IMR-90 (cell line): ENCODE measurements around the gene MYO9B. TPM values are rescaled to one million over a fixed set of nuclear protein-coding genes. Genes with fewer than 3 reads are reported as not detected.

Experiments used
- ATAC-seq: fragments of 200-7000 bp; cut with Tn5 transposase; 2 replicates; pipeline ENCODE4 v1.9.1; 2020; ENCODE audit warnings: low read depth, mild to moderate bottlenecking, moderate library complexity
- BruUV-seq: library from RNA; stranded (reverse); fragments of 400-500 nt; replicated peaks from 2 replicates; lab custom pipeline; 2021; lab: Mats Ljungman, UMichigan
- CTCF ChIA-PET: fragments of 300-600 bp; formaldehyde crosslinking; extraction: SDS; loops from one replicate; lab custom pipeline; 2021; ENCODE audit warnings: antibody characterized with exemption; lab: Yijun Ruan, JAX
- POLR2A ChIA-PET: fragments of 300-600 bp; sonication (Branson Sonifier 250); formaldehyde crosslinking; loops from one replicate; lab custom pipeline; 2022; ENCODE audit warnings: antibody characterized with exemption; ENCODE audit not compliant: unreplicated experiment; lab: Charles Lee
- DNase-seq: peaks from one replicate; pipeline ENCODE4 v3.0.0; 2013
- H2AFZ ChIP-seq: replicated peaks from 2 replicates; pipeline ENCODE3; 2013; ENCODE audit warnings: low read length, mild to moderate bottlenecking; ENCODE audit not compliant: poor library complexity
- H2AK5ac ChIP-seq: 2 replicates; pipeline ENCODE4 v1.6.1; 2013; ENCODE audit warnings: low read depth, low read length, inconsistent platforms
- H2AK9ac ChIP-seq: replicated peaks from 2 replicates; pipeline ENCODE3; 2013; ENCODE audit warnings: mild to moderate bottlenecking, low read depth, low read length, moderate library complexity; ENCODE audit not compliant: poor library complexity
- H2BK120ac ChIP-seq: 2 replicates; pipeline ENCODE4 v1.6.1; 2013; ENCODE audit warnings: low read depth, low read length, inconsistent platforms
- H2BK15ac ChIP-seq: 3 replicates; pipeline ENCODE4 v1.6.1; 2013; ENCODE audit warnings: low read depth, low read length, inconsistent platforms
- H2BK20ac ChIP-seq: 2 replicates; pipeline ENCODE4 v1.6.1; 2013; ENCODE audit warnings: low read depth, mild to moderate bottlenecking, inconsistent platforms, low read length, moderate library complexity
- H2BK5ac ChIP-seq: 2 replicates; pipeline ENCODE4 v1.6.1; 2013; ENCODE audit warnings: mild to moderate bottlenecking, low read depth, low read length, inconsistent platforms; ENCODE audit not compliant: poor library complexity, severe bottlenecking
- H3K14ac ChIP-seq: replicated peaks from 2 replicates; pipeline ENCODE4 v1.6.1; 2013; ENCODE audit warnings: low read depth, low read length, inconsistent platforms
- H3K18ac ChIP-seq: 2 replicates; pipeline ENCODE4 v1.6.1; 2013; ENCODE audit warnings: low read depth, low read length, control low read depth
- H3K23ac ChIP-seq: 2 replicates; pipeline ENCODE4 v1.6.1; 2013; ENCODE audit warnings: low read depth, low read length, inconsistent platforms
- H3K27ac ChIP-seq: 2 replicates; pipeline ENCODE4 v1.5.1; 2013; ENCODE audit warnings: mild to moderate bottlenecking, control low read depth, low read length; ENCODE audit not compliant: insufficient read depth
- H3K27me3 ChIP-seq: 2 replicates; pipeline ENCODE4 v1.6.1; 2013; ENCODE audit warnings: low read length; ENCODE audit not compliant: control insufficient read depth, insufficient read depth
- H3K36me3 ChIP-seq: 2 replicates; pipeline ENCODE4 v1.6.1; 2013; ENCODE audit warnings: low read length, mixed read lengths; ENCODE audit not compliant: control insufficient read depth, insufficient read depth
- H3K4ac ChIP-seq: 2 replicates; pipeline ENCODE4 v1.6.1; 2013; ENCODE audit warnings: low read depth, low read length, inconsistent platforms
- H3K4me1 ChIP-seq: 2 replicates; pipeline ENCODE4 v1.6.1; 2013; ENCODE audit warnings: low read length, mixed read lengths; ENCODE audit not compliant: control insufficient read depth, insufficient read depth
- H3K4me2 ChIP-seq: 2 replicates; pipeline ENCODE4 v1.6.1; 2013; ENCODE audit warnings: low read depth, mild to moderate bottlenecking, control low read depth, low read length, moderate library complexity
- H3K4me3 ChIP-seq: 2 replicates; pipeline ENCODE4 v1.5.1; 2013; ENCODE audit warnings: low read depth, mild to moderate bottlenecking, control low read depth, low read length, moderate library complexity; ENCODE audit not compliant: insufficient read depth
- H3K56ac ChIP-seq: 2 replicates; pipeline ENCODE4 v1.6.1; 2013; ENCODE audit warnings: low read length, inconsistent platforms; ENCODE audit not compliant: insufficient read depth; ENCODE audit errors: extremely low read depth
- H3K79me1 ChIP-seq, 2 experiments: 2 replicates each; pipeline ENCODE4 v1.6.1; 2013; ENCODE audit warnings: low read length in 2 of 2, inconsistent platforms in 1 of 2, low read depth in 1 of 2
- H3K9ac ChIP-seq: 2 replicates; pipeline ENCODE4 v1.6.1; 2013; ENCODE audit warnings: low read depth, low read length, control low read depth
- H3K9me1 ChIP-seq: 2 replicates; pipeline ENCODE4 v1.6.1; 2013; ENCODE audit warnings: low read length, inconsistent platforms; ENCODE audit not compliant: insufficient read depth
- H3K9me3 ChIP-seq: 2 replicates; pipeline ENCODE4 v1.6.1; 2013; ENCODE audit warnings: low read length; ENCODE audit not compliant: control insufficient read depth, insufficient read depth
- H4K20me1 ChIP-seq: 2 replicates; pipeline ENCODE4 v1.6.1; 2013; ENCODE audit warnings: low read length, inconsistent platforms; ENCODE audit not compliant: insufficient read depth
- H4K5ac ChIP-seq: 2 replicates; pipeline ENCODE4 v1.6.1; 2013; ENCODE audit warnings: mild to moderate bottlenecking, low read depth, low read length, control low read depth
- H4K8ac ChIP-seq, 2 experiments: 2 replicates each; pipeline ENCODE4 v1.6.1; 2013; ENCODE audit warnings: low read depth in 2 of 2, low read length in 2 of 2, control low read depth in 1 of 2, inconsistent platforms in 1 of 2
- H4K91ac ChIP-seq: 2 replicates; pipeline ENCODE4 v1.6.1; 2013; ENCODE audit warnings: low read depth, low read length, inconsistent platforms; ENCODE audit not compliant: insufficient read depth
- BHLHE40 ChIP-seq: fragments of 150-350 bp; IDR thresholded peaks from 2 replicates; pipeline ENCODE4 v1.6.1; 2016; ENCODE audit warnings: mild to moderate bottlenecking, low read depth, low read length
- CEBPB ChIP-seq: IDR thresholded peaks from 2 replicates; pipeline ENCODE4 v1.6.1; 2012; ENCODE audit warnings: low read depth, low read length, improper control_type of control experiment
- CHD1 ChIP-seq: IDR thresholded peaks from 2 replicates; pipeline ENCODE4 v1.6.1; 2012; ENCODE audit warnings: low read depth, low read length, improper control_type of control experiment
- FOS ChIP-seq: fragments of 150-350 bp; IDR thresholded peaks from 2 replicates; pipeline ENCODE4 v1.6.1; 2016; ENCODE audit warnings: low read depth, low read length
- MAFK ChIP-seq: IDR thresholded peaks from 2 replicates; pipeline ENCODE4 v1.6.1; 2012; ENCODE audit warnings: low read depth, low read length, improper control_type of control experiment
- MAZ ChIP-seq: IDR thresholded peaks from 2 replicates; pipeline ENCODE4 v1.6.1; 2012; ENCODE audit warnings: low read depth, mild to moderate bottlenecking, low read length, improper control_type of control experiment, moderate library complexity, borderline replicate concordance
- MXI1 ChIP-seq: IDR thresholded peaks from 2 replicates; pipeline ENCODE4 v1.6.1; 2012; ENCODE audit warnings: low read depth, mild to moderate bottlenecking, low read length, moderate library complexity, borderline replicate concordance
- NFE2L2 ChIP-seq: fragments of 150-350 bp; IDR thresholded peaks from 2 replicates; pipeline ENCODE4 v1.6.1; 2016; ENCODE audit warnings: low read depth, mild to moderate bottlenecking, low read length
- POLR2A ChIP-seq: IDR thresholded peaks from 2 replicates; pipeline ENCODE4 v1.6.1; 2012; ENCODE audit warnings: mild to moderate bottlenecking, low read depth, low read length
- RAD21 ChIP-seq: IDR thresholded peaks from 2 replicates; pipeline ENCODE4 v1.6.1; 2012; ENCODE audit warnings: low read length, improper control_type of control experiment
- RCOR1 ChIP-seq: IDR thresholded peaks from 2 replicates; pipeline ENCODE4 v1.6.1; 2012; ENCODE audit warnings: mild to moderate bottlenecking, low read length, improper control_type of control experiment; ENCODE audit not compliant: insufficient replicate concordance
- RFX5 ChIP-seq: IDR thresholded peaks from 2 replicates; pipeline ENCODE4 v1.8.0; 2012; ENCODE audit warnings: low read depth, mild to moderate bottlenecking, low read length, moderate library complexity
- SMC3 ChIP-seq: fragments of 150-350 bp; IDR thresholded peaks from 2 replicates; pipeline ENCODE4 v1.6.1; 2016; ENCODE audit warnings: low read depth, mild to moderate bottlenecking, antibody characterized with exemption, low read length, moderate library complexity
- USF2 ChIP-seq: fragments of 150-350 bp; IDR thresholded peaks from 2 replicates; pipeline ENCODE4 v1.6.1; 2017; ENCODE audit warnings: mild to moderate bottlenecking, antibody characterized with exemption, low read length, low read depth
- WGBS, 2 experiments: methylation state at CpG; one replicate each; pipeline versions ENCODE4 v1.1.5 to v1.1.7; 2013; ENCODE audit warnings: missing lambda C conversion rate in 2 of 2; ENCODE audit not compliant: insufficient read length in 1 of 2; ENCODE audit errors: extremely low coverage in 2 of 2; 5-methylcytosine and 5-hydroxymethylcytosine counted together
- dilution Hi-C: fragments of 300-500 bp; cut with HindIII; formaldehyde crosslinking; loops from one replicate; pipeline ENCODE4 v1.14.3; 2018; ENCODE audit warnings: low sequenced_read_pairs; ENCODE audit not compliant: unreplicated experiment
- in situ Hi-C: fragments of 300-500 bp; cut with MboI; formaldehyde crosslinking; loops from 3 replicates; pipeline ENCODE4 v1.14.3; 2019; ENCODE audit warnings: low sequenced_read_pairs, inconsistent platforms, mixed read lengths
- intact Hi-C: fragments of 100-400 bp; cut with micrococcal nuclease; formaldehyde crosslinking; loops from 2 replicates; pipeline ENCODE4 v1.10.0; 2022
- polyA plus RNA-seq, 3 experiments: library from polyadenylated mRNA; depleted of rRNA; stranded (reverse); fragments of >200 nt; gene quantifications; 2 replicates each; pipeline ENCODE4 v1.2.3, GENCODE V29; 2012; ENCODE audit warnings: low replicate concordance in 1 of 3
- total RNA-seq: library from RNA; depleted of rRNA; stranded (reverse); fragments of >200 nt; gene quantifications from 2 replicates; pipeline ENCODE4 v1.2.3, GENCODE V29; 2012
- TF ChIP-seq, protein P1 (sequence below): fragments of 150-350 bp; IDR thresholded peaks from 2 replicates; pipeline ENCODE4 v1.6.1; 2016; ENCODE audit warnings: low read depth, mild to moderate bottlenecking, low read length, moderate library complexity, borderline replicate concordance
- TF ChIP-seq, protein P2 (sequence below): conservative IDR thresholded peaks from 2 replicates; pipeline ENCODE4 v1.5.1; 2012; ENCODE audit warnings: mild to moderate bottlenecking, low read depth, low read length, improper control_type of control experiment

Gene MYO9B
- total and polyA plus RNA-seq, 2 of the 4 experiments (the other 2 are of a cell fraction), result 61.8 to 77.8 TPM

DNA sequence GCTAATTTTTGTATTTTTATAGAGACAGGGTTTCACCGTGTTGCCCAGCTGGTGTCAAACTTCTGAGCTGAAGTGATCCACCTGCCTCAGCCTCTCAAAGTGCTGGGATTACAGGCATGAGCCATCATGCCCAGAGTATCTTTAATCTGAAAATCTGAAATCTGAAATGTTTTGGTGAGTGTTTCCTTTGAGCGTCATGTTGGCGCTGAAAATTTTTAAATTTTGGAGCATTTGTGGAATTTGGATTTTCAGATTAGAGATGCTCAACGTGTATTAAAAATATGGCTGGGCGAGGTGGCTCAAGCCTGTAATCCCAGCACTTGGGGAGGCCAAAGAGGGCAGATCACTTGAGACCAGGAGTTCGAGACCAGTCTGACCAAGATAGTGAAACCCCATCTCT is 43.8 kb upstream of the MYO9B start:
- H3K4me3 ChIP-seq, result no peak overlapping the region
- H3K9me3 ChIP-seq, result no peaks in the 10 kb centered on the region; the same call in 1 of the 2 replicates
- no peak overlapping the region for H4K8ac ChIP-seq
- no peak overlapping the region for H2AK5ac ChIP-seq
- no peak overlapping the region for H3K9ac ChIP-seq
- H2AFZ ChIP-seq, result no peak overlapping the region
- no peaks in the 10 kb centered on the region for H3K36me3 ChIP-seq
- no peak overlapping the region for H4K5ac ChIP-seq
- ATAC-seq (no peak), DNase-seq (no peak)
- H3K27me3 ChIP-seq, result peaks cover 23% of the 10 kb centered on the region
- H3K18ac ChIP-seq, result no peak overlapping the region
- BruUV-seq, result no TSS peak
- no peak overlapping the region for H3K4ac ChIP-seq
- intact Hi-C loops (no loop called here), in situ Hi-C loops (no loop called here), dilution Hi-C loops (no loop called here)
- no peak overlapping the region for H3K27ac ChIP-seq
- H3K56ac ChIP-seq, result no peak overlapping the region
- no peak overlapping the region for H2AK9ac ChIP-seq
- TF ChIP-seq RCOR1, result no peak
- TF ChIP-seq MAFK, result no peak
- TF ChIP-seq USF2, result no peak
- TF ChIP-seq POLR2A, result no peak
- no peak for TF ChIP-seq RFX5
- TF ChIP-seq CHD1, result no peak
- TF ChIP-seq, protein P1, sequence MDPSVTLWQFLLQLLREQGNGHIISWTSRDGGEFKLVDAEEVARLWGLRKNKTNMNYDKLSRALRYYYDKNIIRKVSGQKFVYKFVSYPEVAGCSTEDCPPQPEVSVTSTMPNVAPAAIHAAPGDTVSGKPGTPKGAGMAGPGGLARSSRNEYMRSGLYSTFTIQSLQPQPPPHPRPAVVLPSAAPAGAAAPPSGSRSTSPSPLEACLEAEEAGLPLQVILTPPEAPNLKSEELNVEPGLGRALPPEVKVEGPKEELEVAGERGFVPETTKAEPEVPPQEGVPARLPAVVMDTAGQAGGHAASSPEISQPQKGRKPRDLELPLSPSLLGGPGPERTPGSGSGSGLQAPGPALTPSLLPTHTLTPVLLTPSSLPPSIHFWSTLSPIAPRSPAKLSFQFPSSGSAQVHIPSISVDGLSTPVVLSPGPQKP, result no peak
- TF ChIP-seq, protein P2, sequence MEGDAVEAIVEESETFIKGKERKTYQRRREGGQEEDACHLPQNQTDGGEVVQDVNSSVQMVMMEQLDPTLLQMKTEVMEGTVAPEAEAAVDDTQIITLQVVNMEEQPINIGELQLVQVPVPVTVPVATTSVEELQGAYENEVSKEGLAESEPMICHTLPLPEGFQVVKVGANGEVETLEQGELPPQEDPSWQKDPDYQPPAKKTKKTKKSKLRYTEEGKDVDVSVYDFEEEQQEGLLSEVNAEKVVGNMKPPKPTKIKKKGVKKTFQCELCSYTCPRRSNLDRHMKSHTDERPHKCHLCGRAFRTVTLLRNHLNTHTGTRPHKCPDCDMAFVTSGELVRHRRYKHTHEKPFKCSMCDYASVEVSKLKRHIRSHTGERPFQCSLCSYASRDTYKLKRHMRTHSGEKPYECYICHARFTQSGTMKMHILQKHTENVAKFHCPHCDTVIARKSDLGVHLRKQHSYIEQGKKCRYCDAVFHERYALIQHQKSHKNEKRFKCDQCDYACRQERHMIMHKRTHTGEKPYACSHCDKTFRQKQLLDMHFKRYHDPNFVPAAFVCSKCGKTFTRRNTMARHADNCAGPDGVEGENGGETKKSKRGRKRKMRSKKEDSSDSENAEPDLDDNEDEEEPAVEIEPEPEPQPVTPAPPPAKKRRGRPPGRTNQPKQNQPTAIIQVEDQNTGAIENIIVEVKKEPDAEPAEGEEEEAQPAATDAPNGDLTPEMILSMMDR, result no peak
- TF ChIP-seq SMC3, result no peak
- no peak for TF ChIP-seq MXI1
- no peak for TF ChIP-seq BHLHE40
- TF ChIP-seq FOS, result no peak
- TF ChIP-seq RAD21, result no peak
- no peak for TF ChIP-seq CEBPB
- TF ChIP-seq MAZ, result no peak
- TF ChIP-seq NFE2L2, result no peak
- H4K20me1 ChIP-seq, result no peaks in the 10 kb centered on the region
- H4K91ac ChIP-seq, result no peak overlapping the region
- H3K79me1 ChIP-seq, result no peaks in the 10 kb centered on the region
- H3K4me2 ChIP-seq, result no peak overlapping the region
- H2BK20ac ChIP-seq, result no peak overlapping the region
- H2BK5ac ChIP-seq, result no peak overlapping the region
- no peak overlapping the region for H2BK15ac ChIP-seq
- POLR2A ChIA-PET, result interaction anchor here (0.6 kb wide), 1 partner anchor 11 kb away, joined by 6 read pairs; no protein-coding TSS in a partner anchor
- H3K9me1 ChIP-seq, result no peaks in the 10 kb centered on the region
- CTCF ChIA-PET, result no interaction called here
- H3K4me1 ChIP-seq, result no peaks in the 10 kb centered on the region
- 100% methylated on average over 2 of the region's 6 CpGs; no CpG with 5 or more reads in 1 of the 2 experiments for WGBS, 2 experiments
- no peak overlapping the region for H3K14ac ChIP-seq
- H2BK120ac ChIP-seq, result no peak overlapping the region
- H3K23ac ChIP-seq, result no peak overlapping the region
